ENCODE data around the gene MEF2A.

- TF ChIP-seq EZH2 (IDR thresholded peaks at IDR 0.05) = no peak
- TF ChIP-seq POLR2AphosphoS5 (IDR thresholded peaks at IDR 0.05; ENCODE audit: borderline replicate concordance, low read depth, low read length) = no peak
Measured at GRCh38 chr15:99546441-99547100, 19.2 kb upstream of the MEF2A start.

Measured in SK-N-MC (cell line).